ENCODE data around the gene FXYD3. TPM values are rescaled to one million over a fixed set of nuclear protein-coding genes. Genes with fewer than 3 reads are reported as not detected.

The FXYD3 gene
- polyA plus RNA-seq, 1 of the 3 experiments (the other 2 are of a cell fraction): not detected

DNA sequence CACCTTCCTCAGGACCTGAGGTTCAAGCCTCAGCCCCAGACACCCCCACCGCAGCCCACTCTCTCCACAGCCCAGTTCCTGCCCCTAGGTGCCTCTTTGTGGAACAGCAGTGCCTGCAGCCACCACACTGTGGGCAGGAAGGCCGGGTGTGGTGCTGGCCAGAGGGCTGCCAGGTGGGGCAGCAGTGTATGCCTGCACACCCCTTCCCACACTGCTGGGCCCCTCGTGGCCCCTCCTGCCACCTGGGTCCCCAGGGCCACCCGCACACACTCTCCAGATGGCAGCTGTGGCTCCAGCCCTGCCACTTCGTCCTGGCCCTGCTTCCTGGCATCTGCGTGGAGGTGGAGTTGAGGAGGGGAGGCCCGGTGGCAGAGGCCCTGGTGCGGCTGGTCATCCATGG lies 39.0 kb upstream of the FXYD3 start:
- POLR2A ChIA-PET: no interaction called here
- Histone ChIP-seq H3K9me2 (no peaks in the 10 kb centered on the region), H3K9ac (no peak overlapping the region), H2AFZ (ENCODE audit: low read depth) (no peak overlapping the region), H4K20me1 (ENCODE audit: insufficient read depth) (no peaks in the 10 kb centered on the region), H3K27ac (ENCODE audit: low read depth in 2 of 2, low read length in 1 of 2) (no peak overlapping the region), H3K4me3 (ENCODE audit: low read depth in 2 of 2, low read length in 1 of 2) (no peak overlapping the region), H3K36me3 (replicated peaks in 1 of 2; ENCODE audit: control insufficient read depth in 1 of 2, insufficient read depth in 2 of 2, low read length in 1 of 2) (no peaks in the 10 kb centered on the region), H3K4me2 (no peak overlapping the region), H3F3A (replicated peaks; ENCODE audit: insufficient read depth) (no peaks in the 10 kb centered on the region), H3K79me2 (ENCODE audit: insufficient read depth) (no peaks in the 10 kb centered on the region), H3K4me1 (ENCODE audit: control insufficient read depth in 1 of 2, insufficient read depth in 2 of 2, low read depth in 1 of 2, low read length in 1 of 2) (no peaks in the 10 kb centered on the region), H3K9me3 (no peaks in the 10 kb centered on the region), H3K27me3 (ENCODE audit: insufficient read depth) (no peaks in the 10 kb centered on the region)
- 58% methylated on average over 8 of the region's 8 CpGs for WGBS (ENCODE audit: low lambda C conversion rate)
- TF ChIP-seq, protein P1, sequence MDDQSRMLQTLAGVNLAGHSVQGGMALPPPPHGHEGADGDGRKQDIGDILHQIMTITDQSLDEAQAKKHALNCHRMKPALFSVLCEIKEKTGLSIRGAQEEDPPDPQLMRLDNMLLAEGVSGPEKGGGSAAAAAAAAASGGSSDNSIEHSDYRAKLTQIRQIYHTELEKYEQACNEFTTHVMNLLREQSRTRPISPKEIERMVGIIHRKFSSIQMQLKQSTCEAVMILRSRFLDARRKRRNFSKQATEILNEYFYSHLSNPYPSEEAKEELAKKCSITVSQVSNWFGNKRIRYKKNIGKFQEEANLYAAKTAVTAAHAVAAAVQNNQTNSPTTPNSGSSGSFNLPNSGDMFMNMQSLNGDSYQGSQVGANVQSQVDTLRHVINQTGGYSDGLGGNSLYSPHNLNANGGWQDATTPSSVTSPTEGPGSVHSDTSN (IDR thresholded peaks at IDR 0.05): no peak
- TF ChIP-seq, protein P2, sequence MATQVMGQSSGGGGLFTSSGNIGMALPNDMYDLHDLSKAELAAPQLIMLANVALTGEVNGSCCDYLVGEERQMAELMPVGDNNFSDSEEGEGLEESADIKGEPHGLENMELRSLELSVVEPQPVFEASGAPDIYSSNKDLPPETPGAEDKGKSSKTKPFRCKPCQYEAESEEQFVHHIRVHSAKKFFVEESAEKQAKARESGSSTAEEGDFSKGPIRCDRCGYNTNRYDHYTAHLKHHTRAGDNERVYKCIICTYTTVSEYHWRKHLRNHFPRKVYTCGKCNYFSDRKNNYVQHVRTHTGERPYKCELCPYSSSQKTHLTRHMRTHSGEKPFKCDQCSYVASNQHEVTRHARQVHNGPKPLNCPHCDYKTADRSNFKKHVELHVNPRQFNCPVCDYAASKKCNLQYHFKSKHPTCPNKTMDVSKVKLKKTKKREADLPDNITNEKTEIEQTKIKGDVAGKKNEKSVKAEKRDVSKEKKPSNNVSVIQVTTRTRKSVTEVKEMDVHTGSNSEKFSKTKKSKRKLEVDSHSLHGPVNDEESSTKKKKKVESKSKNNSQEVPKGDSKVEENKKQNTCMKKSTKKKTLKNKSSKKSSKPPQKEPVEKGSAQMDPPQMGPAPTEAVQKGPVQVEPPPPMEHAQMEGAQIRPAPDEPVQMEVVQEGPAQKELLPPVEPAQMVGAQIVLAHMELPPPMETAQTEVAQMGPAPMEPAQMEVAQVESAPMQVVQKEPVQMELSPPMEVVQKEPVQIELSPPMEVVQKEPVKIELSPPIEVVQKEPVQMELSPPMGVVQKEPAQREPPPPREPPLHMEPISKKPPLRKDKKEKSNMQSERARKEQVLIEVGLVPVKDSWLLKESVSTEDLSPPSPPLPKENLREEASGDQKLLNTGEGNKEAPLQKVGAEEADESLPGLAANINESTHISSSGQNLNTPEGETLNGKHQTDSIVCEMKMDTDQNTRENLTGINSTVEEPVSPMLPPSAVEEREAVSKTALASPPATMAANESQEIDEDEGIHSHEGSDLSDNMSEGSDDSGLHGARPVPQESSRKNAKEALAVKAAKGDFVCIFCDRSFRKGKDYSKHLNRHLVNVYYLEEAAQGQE (IDR thresholded peaks at IDR 0.05; ENCODE audit: low read depth, low read length): no peak
- TF ChIP-seq, protein P3, sequence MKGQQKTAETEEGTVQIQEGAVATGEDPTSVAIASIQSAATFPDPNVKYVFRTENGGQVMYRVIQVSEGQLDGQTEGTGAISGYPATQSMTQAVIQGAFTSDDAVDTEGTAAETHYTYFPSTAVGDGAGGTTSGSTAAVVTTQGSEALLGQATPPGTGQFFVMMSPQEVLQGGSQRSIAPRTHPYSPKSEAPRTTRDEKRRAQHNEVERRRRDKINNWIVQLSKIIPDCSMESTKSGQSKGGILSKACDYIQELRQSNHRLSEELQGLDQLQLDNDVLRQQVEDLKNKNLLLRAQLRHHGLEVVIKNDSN (IDR thresholded peaks at IDR 0.05; ENCODE audit: borderline replicate concordance, low read depth): no peak
- TF ChIP-seq RFX5 (IDR thresholded peaks at IDR 0.05; ENCODE audit: low read length) (no peak), NRF1 (IDR thresholded peaks at IDR 0.05; ENCODE audit: low read depth, low read length) (no peak), EZH2phosphoT487 (IDR thresholded peaks at IDR 0.05; ENCODE audit: borderline replicate concordance, low read depth) (no peak), RXRA (IDR thresholded peaks at IDR 0.05; ENCODE audit: borderline replicate concordance, low read depth) (no peak), NFIC (IDR thresholded peaks at IDR 0.05; ENCODE audit: borderline replicate concordance) (no peak), SMC3 (IDR thresholded peaks at IDR 0.05; ENCODE audit: low read depth, low read length) (no peak), FOXJ3 (CRISPR knock-in tag; IDR thresholded peaks at IDR 0.05) (no peak)
- TF ChIP-seq, protein P4, sequence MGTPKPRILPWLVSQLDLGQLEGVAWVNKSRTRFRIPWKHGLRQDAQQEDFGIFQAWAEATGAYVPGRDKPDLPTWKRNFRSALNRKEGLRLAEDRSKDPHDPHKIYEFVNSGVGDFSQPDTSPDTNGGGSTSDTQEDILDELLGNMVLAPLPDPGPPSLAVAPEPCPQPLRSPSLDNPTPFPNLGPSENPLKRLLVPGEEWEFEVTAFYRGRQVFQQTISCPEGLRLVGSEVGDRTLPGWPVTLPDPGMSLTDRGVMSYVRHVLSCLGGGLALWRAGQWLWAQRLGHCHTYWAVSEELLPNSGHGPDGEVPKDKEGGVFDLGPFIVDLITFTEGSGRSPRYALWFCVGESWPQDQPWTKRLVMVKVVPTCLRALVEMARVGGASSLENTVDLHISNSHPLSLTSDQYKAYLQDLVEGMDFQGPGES (IDR thresholded peaks at IDR 0.05; ENCODE audit: low read depth, low read length): no peak
- DNase-seq: no peak
- CTCF ChIA-PET: no interaction called here

All from SK-N-SH (cell line).